ENCODE measurements around the gene FAM135A. TPM values are rescaled to one million over a fixed set of nuclear protein-coding genes. Genes with fewer than 3 reads are reported as not detected.
"Not testable (repeated sequence)": the region's sequence is repeated elsewhere in the genome, so short reads cannot be mapped to it uniquely, and the experiment has no call there.

The FAM135A gene
- total RNA-seq, 1 donor from 2014 or later: 22.3 TPM

DNA sequence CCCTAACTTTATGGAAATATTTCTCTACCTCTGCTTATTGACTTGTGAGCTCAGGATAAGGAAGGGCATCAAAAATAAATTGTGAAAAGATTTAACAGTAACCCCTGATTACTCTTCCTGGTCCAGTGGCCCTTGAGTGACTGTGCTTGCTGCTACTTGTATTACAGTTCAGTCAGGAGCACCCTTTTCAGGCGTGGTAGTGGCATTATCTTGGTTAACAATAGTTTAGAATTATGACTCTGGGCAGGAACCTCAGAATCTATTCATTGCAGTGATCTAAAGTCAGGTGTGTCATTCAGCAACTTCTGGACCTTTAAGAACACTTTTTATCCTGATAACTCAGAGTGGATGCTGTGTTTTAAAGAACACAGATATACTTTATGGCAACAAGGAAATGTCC lies 43.4 kb downstream of the FAM135A start:
- Mint-ChIP-seq H3K36me3 (ENCODE audit: unreplicated experiment) (no peaks in the 10 kb centered on the region), H3K9me3 (ENCODE audit: unreplicated experiment) (no peaks in the 10 kb centered on the region), H3K27ac (ENCODE audit: unreplicated experiment) (no peak overlapping the region), H3K27me3 (ENCODE audit: unreplicated experiment) (no peaks in the 10 kb centered on the region), H3K4me3 (ENCODE audit: unreplicated experiment) (no peak overlapping the region), H3K4me1 (ENCODE audit: low read depth, unreplicated experiment) (no peaks in the 10 kb centered on the region)
- TF ChIP-seq, protein P1, sequence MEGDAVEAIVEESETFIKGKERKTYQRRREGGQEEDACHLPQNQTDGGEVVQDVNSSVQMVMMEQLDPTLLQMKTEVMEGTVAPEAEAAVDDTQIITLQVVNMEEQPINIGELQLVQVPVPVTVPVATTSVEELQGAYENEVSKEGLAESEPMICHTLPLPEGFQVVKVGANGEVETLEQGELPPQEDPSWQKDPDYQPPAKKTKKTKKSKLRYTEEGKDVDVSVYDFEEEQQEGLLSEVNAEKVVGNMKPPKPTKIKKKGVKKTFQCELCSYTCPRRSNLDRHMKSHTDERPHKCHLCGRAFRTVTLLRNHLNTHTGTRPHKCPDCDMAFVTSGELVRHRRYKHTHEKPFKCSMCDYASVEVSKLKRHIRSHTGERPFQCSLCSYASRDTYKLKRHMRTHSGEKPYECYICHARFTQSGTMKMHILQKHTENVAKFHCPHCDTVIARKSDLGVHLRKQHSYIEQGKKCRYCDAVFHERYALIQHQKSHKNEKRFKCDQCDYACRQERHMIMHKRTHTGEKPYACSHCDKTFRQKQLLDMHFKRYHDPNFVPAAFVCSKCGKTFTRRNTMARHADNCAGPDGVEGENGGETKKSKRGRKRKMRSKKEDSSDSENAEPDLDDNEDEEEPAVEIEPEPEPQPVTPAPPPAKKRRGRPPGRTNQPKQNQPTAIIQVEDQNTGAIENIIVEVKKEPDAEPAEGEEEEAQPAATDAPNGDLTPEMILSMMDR (IDR thresholded peaks at IDR 0.05; ENCODE audit: partially characterized antibody, unreplicated experiment): no peak
- no peak for DNase-seq

DNA sequence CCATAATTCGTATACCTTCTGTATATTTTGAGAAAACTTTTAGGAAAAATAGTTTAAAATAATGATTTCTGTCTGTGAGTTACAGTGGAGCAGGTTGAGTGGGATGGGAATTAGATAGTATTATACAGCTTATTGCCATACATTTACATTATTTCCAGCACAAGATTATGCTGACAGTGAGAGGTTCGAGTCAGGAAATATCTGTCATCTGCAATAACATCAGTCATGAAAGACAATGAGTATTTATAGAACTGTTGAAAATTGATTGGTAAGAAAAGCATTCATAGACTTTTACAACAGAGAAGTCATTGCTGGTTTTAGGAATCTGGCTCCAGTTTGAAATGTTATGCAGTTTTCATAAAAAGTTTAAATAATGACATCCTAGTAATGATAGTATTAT lies 45.9 kb downstream of the FAM135A start:
- Mint-ChIP-seq H3K36me3 (ENCODE audit: unreplicated experiment) (no peaks in the 10 kb centered on the region), H3K27me3 (ENCODE audit: unreplicated experiment) (no peaks in the 10 kb centered on the region), H3K4me1 (ENCODE audit: low read depth, unreplicated experiment) (no peaks in the 10 kb centered on the region), H3K27ac (ENCODE audit: unreplicated experiment) (no peak overlapping the region), H3K4me3 (ENCODE audit: unreplicated experiment) (no peak overlapping the region), H3K9me3 (ENCODE audit: unreplicated experiment) (no peaks in the 10 kb centered on the region)
- no peak for DNase-seq
- TF ChIP-seq, protein P1 (IDR thresholded peaks at IDR 0.05; ENCODE audit: partially characterized antibody, unreplicated experiment): no peak

DNA sequence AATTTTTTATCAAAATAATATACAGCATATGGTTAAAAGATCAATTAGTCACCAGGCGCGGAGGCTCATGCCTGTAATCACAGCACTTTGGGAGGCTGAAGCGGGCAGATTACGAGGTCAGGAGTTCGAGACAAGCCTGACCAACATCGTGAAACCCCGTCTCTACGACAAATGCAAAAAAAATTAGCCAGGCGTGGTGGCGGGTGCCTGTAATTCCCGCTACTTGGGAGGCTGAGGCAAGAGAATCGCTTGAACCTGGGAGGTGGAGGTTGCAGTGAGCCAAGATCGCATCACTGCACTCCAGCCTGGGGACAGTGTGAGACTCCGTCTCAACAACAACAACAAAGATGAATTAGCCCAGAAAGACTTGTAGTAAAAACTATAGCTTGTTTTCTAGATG lies 46.4 kb downstream of the FAM135A start:
- H3K27ac Mint-ChIP-seq (ENCODE audit: unreplicated experiment); H3K4me3 Mint-ChIP-seq (ENCODE audit: unreplicated experiment); H3K4me1 Mint-ChIP-seq (ENCODE audit: low read depth, unreplicated experiment); H3K9me3 Mint-ChIP-seq (ENCODE audit: unreplicated experiment); H3K36me3 Mint-ChIP-seq (ENCODE audit: unreplicated experiment); H3K27me3 Mint-ChIP-seq (ENCODE audit: unreplicated experiment); DNase-seq: not testable (repeated sequence)

DNA sequence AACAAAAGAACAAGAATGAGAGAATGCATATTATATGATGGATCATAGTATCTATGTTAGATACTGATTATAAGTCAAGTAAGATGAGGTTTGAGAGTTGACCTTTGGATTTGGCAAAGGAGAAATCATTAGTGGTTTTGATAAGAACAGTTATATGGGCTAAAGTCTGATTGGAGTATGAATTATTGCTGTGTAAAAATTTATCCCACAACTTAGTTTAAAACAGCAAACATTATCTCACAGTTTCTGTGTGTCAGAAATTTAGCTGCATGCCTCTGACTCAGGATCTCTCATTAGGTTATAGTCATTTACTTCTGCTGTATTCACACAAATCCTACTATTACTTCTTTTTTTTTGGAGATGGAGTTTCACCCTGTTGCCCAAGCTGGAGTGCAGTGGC lies 56.7 kb downstream of the FAM135A start:
- TF ChIP-seq, protein P1 (IDR thresholded peaks at IDR 0.05; ENCODE audit: partially characterized antibody, unreplicated experiment): no peak
- Mint-ChIP-seq H3K4me1 (ENCODE audit: low read depth, unreplicated experiment) (no peaks in the 10 kb centered on the region), H3K4me3 (ENCODE audit: unreplicated experiment) (no peak overlapping the region), H3K36me3 (ENCODE audit: unreplicated experiment) (no peaks in the 10 kb centered on the region), H3K9me3 (ENCODE audit: unreplicated experiment) (no peaks in the 10 kb centered on the region), H3K27me3 (ENCODE audit: unreplicated experiment) (no peaks in the 10 kb centered on the region), H3K27ac (ENCODE audit: unreplicated experiment) (no peak overlapping the region)
- DNase-seq: no peak

DNA sequence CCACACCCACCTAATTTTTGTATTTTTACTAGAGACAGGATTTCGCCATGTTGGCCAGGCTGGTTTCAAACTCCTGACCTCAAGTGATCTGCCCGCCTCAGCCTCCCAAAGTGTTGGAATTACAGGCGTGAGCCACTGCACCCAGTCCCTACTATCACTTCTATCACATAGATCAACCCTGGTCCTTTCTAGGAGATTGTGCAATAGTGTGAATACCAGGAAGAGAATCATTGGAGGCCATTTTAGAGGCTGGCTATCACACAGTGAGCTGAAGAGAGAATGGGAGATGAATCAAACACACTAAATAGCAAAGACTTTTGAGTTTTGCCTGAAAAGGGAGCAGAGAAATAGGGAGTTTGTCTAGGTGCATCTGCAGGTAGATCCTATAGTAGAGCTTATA lies 57.2 kb downstream of the FAM135A start:
- H3K4me1 Mint-ChIP-seq (ENCODE audit: low read depth, unreplicated experiment); H3K27me3 Mint-ChIP-seq (ENCODE audit: unreplicated experiment); H3K9me3 Mint-ChIP-seq (ENCODE audit: unreplicated experiment); H3K27ac Mint-ChIP-seq (ENCODE audit: unreplicated experiment); H3K4me3 Mint-ChIP-seq (ENCODE audit: unreplicated experiment); DNase-seq; H3K36me3 Mint-ChIP-seq (ENCODE audit: unreplicated experiment): not testable (repeated sequence)

DNA sequence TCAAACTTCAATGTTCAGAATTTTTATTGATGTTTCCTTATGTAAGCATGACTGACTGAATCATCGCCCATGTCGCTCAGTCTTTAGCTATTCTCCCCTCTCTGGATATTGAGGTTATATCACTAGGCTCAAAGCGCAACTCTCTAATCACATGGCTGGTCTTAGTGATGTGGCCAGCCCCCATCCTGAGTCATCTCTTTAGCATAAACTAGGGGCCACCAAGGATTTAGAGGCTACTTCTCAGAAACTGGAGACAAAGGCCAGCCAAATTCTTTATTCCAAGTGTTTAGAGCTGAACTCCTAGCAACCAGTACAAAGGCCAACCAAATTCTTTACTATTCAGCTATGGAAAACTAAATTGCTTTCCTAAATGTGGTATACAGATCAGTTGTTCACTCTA lies 61.4 kb downstream of the FAM135A start:
- Mint-ChIP-seq H3K4me1 (ENCODE audit: low read depth, unreplicated experiment) (no peaks in the 10 kb centered on the region), H3K27me3 (ENCODE audit: unreplicated experiment) (no peaks in the 10 kb centered on the region), H3K4me3 (ENCODE audit: unreplicated experiment) (no peak overlapping the region), H3K9me3 (ENCODE audit: unreplicated experiment) (no peaks in the 10 kb centered on the region), H3K27ac (ENCODE audit: unreplicated experiment) (no peak overlapping the region), H3K36me3 (ENCODE audit: unreplicated experiment) (no peaks in the 10 kb centered on the region)
- TF ChIP-seq, protein P1 (IDR thresholded peaks at IDR 0.05; ENCODE audit: partially characterized antibody, unreplicated experiment): no peak
- DNase-seq: no peak
